Uterus (tissue), 2 donors: ENCODE results near the gene CDC42BPA.

ENCODE experiments used
- CTCF ChIP-seq, 4 experiments: fragments of 200-600 bp in 2 of 4; fragments of 450-650 bp in 2 of 4; sonication (generic) in 2 of 4; IDR thresholded peaks; one replicate each; pipeline ENCODE4 v1.5.1; 2016 to 2019; ENCODE audit warnings: antibody characterized with exemption in 4 of 4, mild to moderate bottlenecking in 2 of 4, moderate library complexity in 1 of 4
- POLR2A ChIP-seq, 2 donors: fragments of 450-650 bp; IDR thresholded peaks; one replicate each; pipeline ENCODE4 v1.6.1; 2016; ENCODE audit warnings: antibody characterized with exemption in 2 of 2, mild to moderate bottlenecking in 1 of 2, moderate library complexity in 1 of 2

GRCh38 chr1:227227761-227228160, 90.5 kb downstream of the CDC42BPA start:
- TF ChIP-seq CTCF (IDR thresholded peaks at IDR 0.05) (no peak), POLR2A (IDR thresholded peaks at IDR 0.05) (no peak)
